Measurements from ENCODE around the gene RUNX1.
"Not testable (repeated sequence)": the region's sequence is repeated elsewhere in the genome, so short reads cannot be mapped to it uniquely, and the experiment has no call there.

The RUNX1 gene

DNA sequence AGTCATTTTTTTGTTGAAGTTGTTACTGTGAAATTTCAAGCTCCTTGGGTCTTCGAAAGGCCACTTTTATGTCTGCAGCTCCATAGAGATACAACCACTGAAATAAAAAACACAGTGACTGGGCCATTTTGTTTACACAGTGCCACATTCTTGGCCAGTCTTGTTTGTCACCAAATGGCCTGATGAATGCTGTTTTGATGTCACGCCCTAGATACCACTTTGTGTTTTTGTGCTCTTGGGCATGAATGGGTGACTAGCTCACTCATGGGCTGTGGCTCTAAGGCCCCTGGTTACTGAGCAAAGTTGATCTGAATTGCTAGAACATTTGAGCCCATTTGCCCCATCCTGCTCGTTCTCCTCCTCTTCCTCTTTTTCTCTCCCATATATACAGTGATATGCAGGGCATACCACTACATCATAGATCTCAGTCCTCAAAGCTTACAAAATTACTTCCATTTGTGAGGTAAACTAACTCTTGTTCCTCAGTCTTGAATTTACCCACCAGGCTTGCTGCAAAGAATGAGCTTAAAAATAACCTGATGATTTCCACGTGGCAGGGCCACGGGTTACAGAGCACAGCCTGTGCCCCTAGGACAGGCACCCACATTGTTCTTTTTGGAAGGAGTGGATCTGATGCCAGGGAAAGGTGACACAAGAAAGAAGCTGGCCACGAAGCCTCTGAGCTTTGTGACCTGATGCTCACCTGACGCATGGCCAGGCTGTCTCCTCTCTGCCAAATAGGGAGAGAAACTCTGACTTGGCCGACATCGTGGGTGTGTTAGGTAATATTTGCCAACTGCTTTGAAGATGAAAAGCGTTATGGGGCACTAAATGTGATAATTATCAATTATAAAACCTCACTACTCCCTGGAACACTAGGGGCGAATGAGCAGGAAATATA lies 92.4 kb downstream of the RUNX1 start:
- Histone ChIP-seq H3K36me3 (no peaks in the 10 kb centered on the region), H3K27ac (peak overlapping the region; percentile 76), H3K9me3 (no peaks in the 10 kb centered on the region), H3K4me1 (ENCODE audit: control insufficient read depth in 1 of 2, insufficient read depth in 1 of 2, low read depth in 1 of 2, low read length in 1 of 2) (peaks cover 45 to 67% of the 10 kb centered on the region in 2 experiments), H3K27me3 (no peaks in the 10 kb centered on the region), H3K4me3 (ENCODE audit: low read depth in 1 of 2, low read length in 1 of 2) (no peak overlapping the region)
- TF ChIP-seq, protein P1, sequence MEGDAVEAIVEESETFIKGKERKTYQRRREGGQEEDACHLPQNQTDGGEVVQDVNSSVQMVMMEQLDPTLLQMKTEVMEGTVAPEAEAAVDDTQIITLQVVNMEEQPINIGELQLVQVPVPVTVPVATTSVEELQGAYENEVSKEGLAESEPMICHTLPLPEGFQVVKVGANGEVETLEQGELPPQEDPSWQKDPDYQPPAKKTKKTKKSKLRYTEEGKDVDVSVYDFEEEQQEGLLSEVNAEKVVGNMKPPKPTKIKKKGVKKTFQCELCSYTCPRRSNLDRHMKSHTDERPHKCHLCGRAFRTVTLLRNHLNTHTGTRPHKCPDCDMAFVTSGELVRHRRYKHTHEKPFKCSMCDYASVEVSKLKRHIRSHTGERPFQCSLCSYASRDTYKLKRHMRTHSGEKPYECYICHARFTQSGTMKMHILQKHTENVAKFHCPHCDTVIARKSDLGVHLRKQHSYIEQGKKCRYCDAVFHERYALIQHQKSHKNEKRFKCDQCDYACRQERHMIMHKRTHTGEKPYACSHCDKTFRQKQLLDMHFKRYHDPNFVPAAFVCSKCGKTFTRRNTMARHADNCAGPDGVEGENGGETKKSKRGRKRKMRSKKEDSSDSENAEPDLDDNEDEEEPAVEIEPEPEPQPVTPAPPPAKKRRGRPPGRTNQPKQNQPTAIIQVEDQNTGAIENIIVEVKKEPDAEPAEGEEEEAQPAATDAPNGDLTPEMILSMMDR (IDR thresholded peaks at IDR 0.05): no peak

DNA sequence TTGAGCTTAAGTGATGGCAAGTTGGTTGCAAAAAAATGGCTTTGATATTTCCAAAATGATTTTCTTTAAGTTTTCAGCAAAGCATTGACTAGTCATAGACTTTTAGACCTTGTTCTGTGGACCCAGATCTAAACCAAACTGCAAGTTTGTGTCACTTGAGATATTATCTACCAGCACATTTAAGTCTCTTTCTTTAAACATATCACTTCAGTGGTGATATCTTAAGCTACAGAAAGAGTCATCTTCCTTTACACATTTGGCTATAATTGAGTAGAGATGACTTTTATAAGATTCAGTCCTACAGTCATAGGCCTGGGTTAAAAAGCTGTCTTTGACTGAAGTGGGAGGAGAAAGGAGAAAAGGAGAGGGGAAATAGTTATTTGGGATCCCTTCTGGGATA lies 95.2 kb downstream of the RUNX1 start:
- TF ChIP-seq, protein P1 (IDR thresholded peaks at IDR 0.05): no peak
- H3K4me1 ChIP-seq (ENCODE audit: control insufficient read depth in 1 of 2, insufficient read depth in 1 of 2, low read depth in 1 of 2, low read length in 1 of 2): peaks cover 37 to 57% of the 10 kb centered on the region in 2 experiments
- H3K27me3 ChIP-seq: no peaks in the 10 kb centered on the region
- H3K27ac ChIP-seq: no peak overlapping the region
- no peaks in the 10 kb centered on the region for H3K36me3 ChIP-seq
- no peak overlapping the region for H3K4me3 ChIP-seq (ENCODE audit: low read depth in 1 of 2, low read length in 1 of 2)
- H3K9me3 ChIP-seq: no peaks in the 10 kb centered on the region

DNA sequence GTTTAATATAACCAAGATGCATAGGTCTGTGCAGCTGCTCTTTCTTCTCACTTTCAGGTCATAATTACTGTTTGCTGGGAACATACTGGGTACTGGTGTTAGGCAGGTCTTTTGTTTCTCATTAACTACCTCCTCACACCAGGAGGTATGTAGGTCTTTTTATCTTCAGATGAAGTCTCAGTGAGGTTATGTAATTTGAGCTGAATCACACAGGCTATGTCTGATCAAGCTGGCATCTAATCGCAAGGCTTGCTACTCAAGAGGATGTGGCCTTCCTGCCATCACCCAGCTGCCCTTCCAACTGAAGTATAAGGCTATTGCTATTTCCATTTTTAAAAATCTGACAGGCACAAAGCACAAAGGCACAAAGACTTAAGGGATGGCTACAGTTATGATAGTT lies 96.4 kb downstream of the RUNX1 start:
- Histone ChIP-seq H3K27me3 (no peaks in the 10 kb centered on the region), H3K4me3 (ENCODE audit: low read depth in 1 of 2, low read length in 1 of 2) (no peak overlapping the region), H3K27ac (peak overlapping the region; percentile 16), H3K9me3 (no peaks in the 10 kb centered on the region), H3K4me1 (ENCODE audit: control insufficient read depth in 1 of 2, insufficient read depth in 1 of 2, low read depth in 1 of 2, low read length in 1 of 2) (peaks cover 36 to 55% of the 10 kb centered on the region in 2 experiments), H3K36me3 (no peaks in the 10 kb centered on the region)
- TF ChIP-seq, protein P1 (IDR thresholded peaks at IDR 0.05): no peak

- H3K27ac ChIP-seq; H3K4me3 ChIP-seq (ENCODE audit: low read depth in 1 of 2, low read length in 1 of 2); H3K9me3 ChIP-seq; H3K27me3 ChIP-seq; H3K36me3 ChIP-seq: not testable (repeated sequence)
- H3K4me1 ChIP-seq (ENCODE audit: control insufficient read depth in 1 of 2, insufficient read depth in 1 of 2, low read depth in 1 of 2, low read length in 1 of 2): peaks cover 29 to 50% of the 10 kb centered on the region in 2 experiments
Measured at GRCh38 chr21:34951868-34952267, 97.2 kb downstream of the RUNX1 start.

DNA sequence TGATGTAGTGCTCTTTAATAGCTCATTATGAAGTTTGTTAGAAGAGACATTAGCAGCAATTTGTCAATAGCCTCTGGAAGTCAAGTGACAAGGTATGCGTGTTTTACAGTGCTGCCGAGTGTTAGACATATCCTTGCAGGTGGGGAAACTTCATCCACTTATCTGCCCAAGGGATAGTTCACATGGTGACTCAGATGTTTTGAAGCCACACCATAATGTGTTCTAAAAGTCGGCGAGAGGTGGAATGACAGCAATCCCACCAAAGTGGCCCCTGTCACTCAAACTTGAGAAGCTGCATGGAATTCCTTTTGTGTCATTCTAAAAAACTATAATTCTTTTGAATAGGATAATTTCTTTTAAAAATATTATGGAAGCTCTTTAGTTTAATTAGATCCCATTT lies 98.1 kb downstream of the RUNX1 start:
- Histone ChIP-seq H3K4me1 (ENCODE audit: control insufficient read depth in 1 of 2, insufficient read depth in 1 of 2, low read depth in 1 of 2, low read length in 1 of 2) (peaks cover 29 to 50% of the 10 kb centered on the region in 2 experiments), H3K4me3 (ENCODE audit: low read depth in 1 of 2, low read length in 1 of 2) (no peak overlapping the region), H3K9me3 (no peaks in the 10 kb centered on the region), H3K27me3 (no peaks in the 10 kb centered on the region), H3K36me3 (no peaks in the 10 kb centered on the region), H3K27ac (no peak overlapping the region)
- TF ChIP-seq, protein P1 (IDR thresholded peaks at IDR 0.05): no peak

DNA sequence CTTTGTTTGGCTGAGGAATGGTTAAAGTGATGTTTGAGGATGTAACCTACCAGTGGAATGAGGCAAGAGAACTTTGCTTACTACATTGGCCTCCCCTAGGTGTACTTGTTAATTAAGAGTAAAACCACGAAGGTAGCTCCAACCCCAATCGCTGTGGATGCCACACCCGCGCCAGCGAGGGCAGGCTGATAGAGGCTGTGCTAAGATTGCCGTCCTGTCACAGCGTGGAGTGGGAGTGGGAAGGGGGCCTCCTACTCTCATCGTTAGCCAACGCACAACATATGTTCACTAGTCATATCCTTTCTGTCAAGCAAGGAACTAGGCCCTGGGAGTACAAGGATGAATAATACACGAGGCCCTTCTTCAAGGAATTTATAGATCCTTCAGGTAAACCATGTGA lies 99.6 kb downstream of the RUNX1 start:
- Histone ChIP-seq H3K4me3 (ENCODE audit: low read depth in 1 of 2, low read length in 1 of 2) (no peak overlapping the region), H3K36me3 (no peaks in the 10 kb centered on the region), H3K27ac (peak overlapping the region; percentile 1), H3K9me3 (no peaks in the 10 kb centered on the region), H3K27me3 (no peaks in the 10 kb centered on the region), H3K4me1 (ENCODE audit: control insufficient read depth in 1 of 2, insufficient read depth in 1 of 2, low read depth in 1 of 2, low read length in 1 of 2) (peaks cover 33 to 59% of the 10 kb centered on the region in 2 experiments)
- TF ChIP-seq, protein P1 (IDR thresholded peaks at IDR 0.05): no peak
